Measurements from ENCODE around the gene POU2F2. TPM values are rescaled to one million over a fixed set of nuclear protein-coding genes. Genes with fewer than 3 reads are reported as not detected.

POU2F2 gene
- total RNA-seq, 1 donor from 2014 or later, result 25.6 TPM

DNA sequence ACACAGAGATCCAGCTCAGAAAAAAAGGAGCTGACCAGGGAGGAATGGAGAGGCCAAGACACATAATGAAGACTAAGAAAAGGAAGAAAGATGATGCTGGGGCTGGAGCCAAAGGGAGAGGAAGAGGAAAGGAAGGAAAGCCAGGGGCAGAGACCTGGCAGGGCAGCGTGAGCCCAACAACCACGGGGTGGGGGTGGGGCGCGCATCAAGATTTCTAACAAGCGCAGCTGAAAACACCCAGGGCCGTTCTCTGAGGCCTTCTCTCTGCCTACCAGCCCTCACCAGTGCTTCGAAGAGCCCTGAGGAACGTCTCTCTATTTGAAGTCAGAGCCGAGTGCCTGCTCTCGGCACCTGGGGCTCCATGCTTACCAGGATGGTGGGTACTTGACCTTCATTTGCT is 23.6 kb upstream of the POU2F2 start:
- intact Hi-C loops (cut with micrococcal nuclease), result no loop called here

DNA sequence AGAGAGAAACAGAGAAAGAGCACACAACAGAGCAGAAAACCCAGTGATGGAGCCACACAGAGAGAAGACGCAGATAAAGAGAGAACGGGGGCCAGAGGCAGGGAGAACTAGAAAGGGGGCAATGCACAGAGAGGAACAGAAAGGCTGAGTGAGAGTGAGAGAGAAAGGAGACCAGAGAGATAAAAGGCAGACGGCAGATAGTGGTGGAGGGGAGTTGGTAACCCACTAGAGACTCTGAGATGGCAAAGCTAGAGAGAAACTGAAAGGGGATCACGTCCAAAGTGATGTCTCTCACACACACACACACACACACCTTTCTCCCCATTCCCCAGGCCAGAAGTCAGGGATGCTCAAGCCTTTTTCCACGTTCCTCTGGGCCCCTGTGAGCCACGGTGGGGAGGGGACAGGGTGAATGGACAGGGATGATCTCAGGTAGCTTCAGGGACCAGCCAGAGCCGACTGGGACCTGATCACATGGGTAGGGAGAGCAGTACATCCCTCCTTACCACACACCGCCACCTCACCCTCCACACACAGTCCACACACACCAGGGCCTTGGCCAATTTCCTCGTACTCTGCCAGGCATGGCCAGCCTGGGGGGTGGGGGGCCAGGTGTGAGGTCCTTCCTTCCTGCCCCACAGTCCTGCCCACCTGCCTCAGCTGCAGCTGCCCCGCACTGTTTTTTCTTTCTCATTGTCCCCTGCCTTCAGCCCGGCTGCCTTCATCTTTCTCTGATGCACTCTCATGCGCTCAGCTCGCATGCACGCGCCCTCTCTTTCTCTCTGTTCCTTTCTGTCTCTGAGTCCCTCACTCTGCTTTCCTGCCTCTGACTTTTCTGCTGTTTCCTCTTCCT is 22.5 kb upstream of the POU2F2 start:
- intact Hi-C loops (cut with micrococcal nuclease), result no loop called here

DNA sequence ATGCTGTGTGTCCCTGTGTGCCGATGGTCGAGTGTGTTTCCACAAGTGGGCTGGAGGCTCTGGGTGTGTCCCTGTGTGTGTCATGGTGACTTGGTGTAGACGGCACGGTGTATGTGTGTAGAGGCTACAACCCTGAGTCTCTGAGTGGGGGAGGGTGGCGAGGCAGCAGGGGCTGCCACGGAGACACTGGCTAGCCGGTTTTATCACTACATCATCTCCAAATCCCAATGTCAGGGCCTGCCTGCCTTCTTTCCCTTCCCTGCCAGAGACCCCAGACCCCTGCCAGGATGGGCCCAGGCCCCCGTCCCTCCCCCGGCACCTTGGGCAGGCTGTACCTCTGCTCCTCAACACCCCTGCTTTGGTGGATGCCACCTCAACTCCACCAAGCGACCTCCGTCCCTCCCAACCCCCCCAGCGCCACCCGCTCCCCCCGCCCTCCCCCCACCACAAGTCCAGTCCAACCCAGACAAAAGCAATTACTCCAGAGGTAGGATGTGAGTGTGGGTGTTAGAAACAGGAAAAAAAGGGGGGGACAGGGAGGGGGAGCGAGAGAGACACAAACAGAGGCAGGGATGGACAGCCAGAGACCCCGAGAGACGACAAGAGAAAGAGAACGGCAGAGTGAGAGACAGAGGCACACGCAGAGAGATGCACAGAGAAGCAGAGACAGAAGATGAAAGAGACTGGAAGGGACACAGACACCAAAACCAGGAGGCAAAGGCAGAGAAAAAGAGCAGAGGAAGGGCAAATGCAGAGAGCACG is 21.6 kb upstream of the POU2F2 start:
- intact Hi-C loops (cut with micrococcal nuclease), result no loop called here

DNA sequence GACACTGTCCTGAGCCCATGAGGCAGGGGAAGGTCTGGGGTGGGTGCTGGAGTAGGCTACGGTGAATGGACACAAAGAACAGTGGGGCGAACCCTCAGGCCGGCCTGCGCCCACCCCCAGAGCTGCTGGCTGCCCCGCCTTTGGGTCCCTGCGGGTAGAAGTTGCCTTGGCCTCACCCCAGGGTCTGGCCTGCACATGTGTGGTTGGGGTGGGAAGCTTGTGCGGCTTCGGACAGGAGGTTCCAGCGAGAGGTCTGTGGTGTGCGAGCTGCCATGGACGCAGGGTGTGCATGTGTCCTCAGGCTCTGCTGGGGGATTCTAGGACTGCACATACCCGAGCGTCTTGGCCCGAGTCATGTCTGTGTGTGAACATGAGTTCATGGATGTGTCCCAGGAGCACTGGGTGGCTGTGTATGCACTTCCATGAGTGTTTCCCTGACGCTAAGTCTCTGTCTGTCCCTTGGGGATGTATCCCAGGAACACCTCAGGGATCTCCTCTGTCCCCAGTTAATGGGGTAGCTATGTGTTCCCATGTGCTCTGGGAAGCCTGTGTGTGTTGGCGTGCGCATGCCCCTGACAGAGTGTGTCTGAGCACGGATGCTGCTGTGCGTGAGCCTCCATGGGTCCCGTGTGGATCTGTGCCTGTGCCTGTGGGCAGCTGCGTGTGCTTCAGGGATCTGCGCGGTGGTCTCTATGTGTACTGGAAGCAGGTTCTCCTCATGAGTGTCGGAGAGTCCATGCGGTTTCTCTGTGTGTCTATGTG is 20.8 kb upstream of the POU2F2 start:
- intact Hi-C loops (cut with micrococcal nuclease), result no loop called here

DNA sequence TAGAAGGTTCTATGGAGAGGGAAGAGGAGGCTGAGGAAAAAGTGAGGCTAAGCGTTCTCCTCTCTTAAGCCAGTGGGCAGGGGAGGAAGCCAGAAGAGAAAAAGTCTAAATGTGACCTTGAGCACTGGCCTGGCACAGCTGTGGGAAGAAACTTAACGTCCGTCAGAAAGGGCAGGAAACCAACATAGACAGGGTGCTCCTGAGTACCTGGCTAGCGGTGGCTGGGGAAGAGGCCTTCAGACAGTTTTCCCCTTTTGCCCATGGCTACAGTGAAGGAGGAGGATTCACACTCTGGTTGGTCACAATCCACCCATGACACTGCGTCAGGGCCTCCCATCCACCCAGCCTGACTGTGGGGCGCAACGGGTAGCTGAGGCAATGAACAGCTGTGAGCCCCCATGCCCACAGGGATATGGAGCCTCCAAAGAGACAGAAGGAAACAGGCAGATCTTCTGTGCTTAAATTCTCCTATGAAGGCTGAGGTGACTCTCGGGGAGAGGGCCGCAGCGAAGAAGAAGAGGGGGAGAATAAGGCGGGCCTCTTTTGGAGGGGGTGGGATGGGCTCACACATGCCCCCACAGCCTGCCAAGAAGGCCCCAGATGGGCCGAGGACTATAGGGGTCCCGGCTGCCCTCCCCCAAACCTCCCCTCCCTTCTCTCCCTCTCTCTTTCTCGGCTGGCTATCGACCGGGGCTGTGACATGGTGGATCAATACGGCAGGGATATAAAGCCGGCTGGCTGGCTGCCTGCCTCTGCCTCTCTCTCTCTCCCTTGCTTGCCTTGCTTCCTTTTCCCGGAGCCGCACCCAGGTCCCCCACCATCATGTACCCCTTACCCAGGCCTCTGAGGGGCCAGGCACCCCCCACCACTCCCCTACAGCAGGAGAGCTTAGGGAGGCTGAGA is 19.8 kb upstream of the POU2F2 start:
- intact Hi-C loops (cut with micrococcal nuclease), result no loop called here

DNA sequence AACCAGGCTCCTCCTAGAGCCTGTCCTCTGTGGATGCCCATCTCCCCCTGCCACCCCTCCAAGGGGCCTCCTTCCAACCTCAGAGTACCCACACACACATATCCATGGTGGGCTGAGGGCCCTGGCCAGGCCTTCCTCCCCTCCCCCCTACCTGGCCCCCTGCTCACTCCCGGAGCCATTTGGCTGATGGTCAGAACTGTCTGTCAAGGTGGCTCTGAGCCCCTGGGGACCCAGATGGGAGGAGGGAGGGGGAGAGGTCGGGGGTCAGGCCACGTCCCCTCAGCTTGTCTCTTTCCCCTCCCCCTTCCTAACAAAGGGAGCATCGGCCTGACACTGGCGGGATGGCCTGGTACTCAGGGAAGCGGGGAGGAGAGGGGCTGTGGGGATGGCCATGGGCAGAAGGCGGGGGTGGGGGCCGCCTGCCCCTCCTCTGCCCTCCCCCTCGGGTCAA is 18.7 kb upstream of the POU2F2 start:
- intact Hi-C loops (cut with micrococcal nuclease), result no loop called here

GRCh38 chr19:42150364-42150763 is 18.1 kb upstream of the POU2F2 start:
- intact Hi-C loops (cut with micrococcal nuclease), result no loop called here

- intact Hi-C loops (cut with micrococcal nuclease), result no loop called here
Observed at GRCh38 chr19:42149447-42150202, 17.4 kb upstream of the POU2F2 start.

DNA sequence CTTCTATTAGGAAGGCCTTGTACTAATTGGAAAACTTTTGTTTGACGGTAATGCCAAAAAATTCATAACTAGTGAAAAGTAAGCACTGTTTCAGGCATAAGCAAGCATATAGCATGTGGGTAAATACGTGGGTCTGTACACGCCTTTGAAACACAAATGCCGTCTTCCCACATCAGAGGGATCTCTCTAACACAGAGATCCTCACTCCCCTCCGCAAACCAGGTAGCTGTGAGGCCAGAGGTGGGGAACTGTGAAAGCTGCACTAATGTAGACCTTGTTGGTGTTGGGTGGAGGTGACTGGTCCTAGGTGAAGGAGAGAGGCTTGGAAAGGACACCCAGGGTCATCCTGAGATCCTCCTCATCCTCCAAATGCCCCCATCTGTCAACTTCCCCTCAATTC is 16.0 kb upstream of the POU2F2 start:
- intact Hi-C loops (cut with micrococcal nuclease), result no loop called here

- intact Hi-C loops (cut with micrococcal nuclease), result no loop called here
Observed at GRCh38 chr19:42143341-42144234, 11.3 kb upstream of the POU2F2 start.

DNA sequence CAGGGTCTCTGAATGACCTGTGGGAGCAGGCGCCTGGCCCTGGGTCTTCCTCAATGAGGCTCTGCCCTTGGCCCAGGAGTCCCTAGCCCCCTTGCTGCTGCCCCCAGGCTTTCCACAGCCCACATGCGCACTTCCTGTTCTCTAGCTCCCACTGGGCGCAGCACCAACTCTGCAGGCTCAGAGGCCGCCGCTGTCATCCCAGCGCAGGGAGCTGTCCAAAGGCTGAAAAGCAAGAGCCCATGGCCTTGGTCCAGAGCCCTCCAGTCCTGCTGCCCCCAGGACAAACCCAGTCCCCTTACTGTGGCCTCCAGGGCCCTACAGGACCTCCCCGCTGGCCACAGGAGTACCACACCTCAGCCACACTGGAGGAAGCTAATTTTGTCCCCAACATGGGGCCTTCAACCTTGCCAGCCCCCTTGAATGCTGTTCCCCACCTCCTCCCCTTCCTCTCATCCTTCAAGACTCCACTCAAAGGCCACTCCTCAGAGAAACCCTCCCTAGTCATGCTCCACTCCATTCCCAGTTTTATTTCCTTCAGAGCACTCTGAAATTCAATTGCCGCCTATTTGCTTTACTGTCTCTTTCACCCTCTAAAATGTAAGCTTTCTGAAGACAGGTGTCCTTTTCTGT is 8.0 kb upstream of the POU2F2 start:
- intact Hi-C loops (cut with micrococcal nuclease), result no loop called here

DNA sequence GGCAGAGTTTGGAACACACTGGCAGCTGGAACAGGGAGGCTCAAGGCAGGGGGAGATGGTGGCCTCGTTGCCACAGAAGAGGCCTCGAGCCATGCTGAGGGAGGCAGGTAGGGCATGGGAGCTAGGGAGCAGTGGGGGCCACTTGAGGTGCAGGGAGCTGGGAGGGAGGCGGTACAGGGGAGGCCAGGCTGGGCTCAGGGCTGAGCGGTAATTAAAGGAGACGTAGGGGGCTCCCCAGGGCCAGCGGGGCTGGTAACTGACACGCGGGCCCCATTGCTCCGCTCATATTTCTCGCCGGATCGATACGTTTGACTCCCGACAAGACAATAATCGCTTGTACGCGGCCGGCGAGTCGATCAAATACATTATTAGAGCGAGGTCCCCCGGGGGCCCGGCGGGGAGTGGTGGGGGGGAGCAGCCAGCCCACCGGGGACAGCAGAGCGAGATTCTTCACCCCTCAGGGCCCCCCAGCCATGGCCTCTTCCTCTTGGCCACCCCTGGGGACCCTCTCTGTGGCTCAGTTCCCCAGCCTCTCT is 2.4 kb upstream of the POU2F2 start:
- intact Hi-C loops (cut with micrococcal nuclease), result no loop called here

DNA sequence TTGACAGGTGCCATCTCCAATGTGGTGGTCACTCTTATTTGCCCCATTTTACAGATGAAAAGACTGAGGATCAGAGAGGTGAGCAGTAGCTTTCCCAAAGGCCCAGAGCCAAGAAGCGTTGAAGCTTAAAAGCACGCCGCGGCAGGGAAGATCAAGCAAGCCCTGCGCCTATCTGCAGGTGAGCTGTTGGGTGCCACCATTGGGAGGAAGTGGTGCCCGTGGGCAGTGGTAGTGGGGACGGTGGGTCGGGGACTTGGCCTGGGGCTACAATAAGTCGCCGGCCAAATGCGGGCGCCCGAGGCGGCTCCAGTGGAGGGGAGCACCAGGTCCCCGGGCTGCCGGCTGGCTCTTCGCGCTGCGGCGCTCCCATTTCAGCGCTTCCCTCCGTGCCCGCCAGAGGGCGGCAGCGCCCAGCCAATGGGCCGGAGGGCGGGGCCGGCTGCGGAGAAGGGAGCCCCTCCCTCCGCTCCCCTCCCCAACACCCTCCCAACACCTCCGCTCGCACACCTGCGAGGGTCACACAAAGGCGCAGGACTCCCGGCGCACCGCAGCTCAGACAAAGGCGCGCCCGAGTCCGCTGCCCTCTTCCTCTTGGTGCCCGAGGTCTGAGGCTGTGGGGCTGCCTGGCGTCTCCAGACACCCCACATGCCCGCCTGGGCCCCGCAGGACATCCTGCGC is 744 bp upstream of the POU2F2 start:
- intact Hi-C loops (cut with micrococcal nuclease), result loop anchor here (1.0 to 2.0 kb wide), 10 partner anchors 25 to 192 kb away; partner anchors contain the start of genes MEGF8, PAFAH1B3 and PRR19

DNA sequence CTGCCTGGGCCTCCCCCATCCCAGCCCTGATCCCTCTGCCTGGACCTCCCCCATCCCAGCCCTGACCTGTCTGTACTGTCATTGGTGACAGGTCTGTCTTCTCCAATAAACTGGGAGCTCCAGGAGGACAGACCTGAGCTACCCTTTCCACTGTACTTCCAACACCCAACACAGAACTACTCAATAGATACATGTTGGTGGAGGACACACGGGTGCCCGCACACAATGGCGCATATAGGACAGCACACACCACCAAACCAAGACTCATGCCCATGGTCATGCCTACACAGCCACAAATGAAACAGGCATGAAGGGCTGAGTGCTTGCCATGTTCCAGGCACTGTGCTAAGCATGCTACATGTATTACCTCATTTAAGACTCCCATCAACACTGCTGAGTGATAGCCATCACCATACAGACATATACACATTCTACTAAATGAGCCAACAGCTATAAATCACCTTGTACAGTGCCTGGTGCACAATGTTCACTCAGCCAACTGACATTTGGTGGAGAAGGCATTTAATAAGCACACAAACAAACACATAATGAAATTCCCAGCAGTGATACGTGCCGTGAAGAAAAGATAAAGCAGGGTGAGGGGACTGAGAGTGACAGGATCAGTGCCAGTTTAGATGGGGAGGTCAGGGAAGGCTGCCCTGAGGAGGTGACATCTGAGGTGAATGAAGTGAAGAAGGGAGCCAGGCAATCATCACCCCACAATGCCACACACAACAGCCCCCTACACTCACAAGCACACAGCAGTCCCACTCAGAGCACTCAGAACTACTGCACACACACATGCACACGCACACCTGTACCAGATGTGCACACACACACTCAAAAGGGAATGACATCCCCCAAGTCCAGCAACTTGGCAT is 857 bp downstream of the POU2F2 start:
- intact Hi-C loops (cut with micrococcal nuclease), result loop anchor here (1.0 to 2.0 kb wide), 9 partner anchors 8 to 194 kb away; partner anchors contain the start of genes MEGF8, PAFAH1B3 and PRR19

- intact Hi-C loops (cut with micrococcal nuclease), result no loop called here
Observed at GRCh38 chr19:42130254-42130573, 2.0 kb downstream of the POU2F2 start.

DNA sequence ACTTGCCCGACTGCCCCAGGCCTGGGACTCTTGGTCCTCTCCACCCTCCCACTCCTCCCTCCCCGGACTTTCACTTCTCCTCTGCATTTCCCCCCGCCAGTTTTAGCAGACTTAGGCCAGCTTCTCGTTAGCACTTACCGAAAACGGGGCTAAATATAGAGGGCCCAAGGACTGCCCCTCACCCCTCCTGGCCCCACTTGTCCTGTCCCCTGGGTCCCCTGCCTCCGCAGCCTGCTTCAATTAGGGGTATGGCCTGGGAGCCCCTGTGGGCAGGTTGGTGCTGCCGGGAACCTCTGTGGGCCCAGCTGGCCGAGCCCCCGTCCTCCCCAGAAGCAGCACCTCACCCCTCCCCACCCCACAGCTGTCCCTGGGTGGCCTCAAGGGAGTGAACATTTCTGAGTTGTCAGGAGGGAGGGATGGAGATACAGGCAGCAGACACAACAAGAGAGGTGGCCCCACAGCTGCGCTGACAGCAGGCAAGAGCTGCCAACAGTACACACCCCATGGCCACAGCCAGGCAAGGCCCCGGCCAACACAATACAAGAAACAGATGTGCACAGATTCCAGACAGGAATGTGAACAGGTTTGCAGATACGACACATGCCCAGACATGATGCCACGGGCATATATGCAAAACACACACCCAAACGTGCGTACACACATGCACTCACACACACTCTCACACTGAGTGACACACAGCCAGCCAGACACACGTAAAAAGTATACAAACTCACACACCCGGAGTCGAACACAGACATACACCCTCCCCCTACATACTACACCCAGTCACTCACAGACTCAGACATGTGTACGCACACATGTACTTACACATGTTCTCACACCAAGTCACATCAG is 2.6 kb downstream of the POU2F2 start:
- intact Hi-C loops (cut with micrococcal nuclease), result no loop called here
